K562 (cell line): ENCODE measurements around the gene CLEC2D. TPM values are rescaled to one million over a fixed set of nuclear protein-coding genes. Genes with fewer than 3 reads are reported as not detected.
"Not testable (repeated sequence)": the region's sequence is repeated elsewhere in the genome, so short reads cannot be mapped to it uniquely, and the experiment has no call there.

ENCODE experiments used
- ATAC-seq: fragments of 200-7000 bp; cut with Tn5 transposase; 3 replicates; pipeline ENCODE4 v1.9.1; 2020; ENCODE audit warnings: moderate library complexity
- BruUV-seq: library from RNA; stranded (reverse); fragments of 400-500 nt; replicated peaks from 2 replicates; lab custom pipeline; 2021; lab: Mats Ljungman, UMichigan
- CTCF ChIA-PET: fragments of 300-600 bp; formaldehyde crosslinking; extraction: SDS; loops from one replicate; lab custom pipeline; 2021; ENCODE audit warnings: low intra/inter-chr PET ratio; lab: Yijun Ruan, JAX
- POLR2A ChIA-PET: fragments of 300-600, 350-650 bp; sonication (Branson Sonifier 250); formaldehyde crosslinking; extraction: SDS; loops from one replicate; lab custom pipeline; 2021; ENCODE audit warnings: antibody characterized with exemption, inconsistent platforms; lab: Yijun Ruan, JAX
- DNase-seq, 4 experiments: peaks; one replicate each; pipeline versions ENCODE4 v3.0.0 to v3.0.0-alpha.2; 2011 to 2018; ENCODE audit warnings: low spot score in 3 of 4, mixed read lengths in 3 of 4; ENCODE audit errors: extremely low read depth in 1 of 4
- FAIRE-seq: peaks from 2 replicates; lab custom pipeline; 2011; peaks lifted over from hg19 to GRCh38; lab: Jason Lieb, UNC
- H2AFZ ChIP-seq: 2 replicates; pipeline ENCODE4 v1.6.0; 2011; ENCODE audit warnings: low read depth, low read length, control low read depth, inconsistent platforms
- H3K27ac ChIP-seq: fragments of 200-600 bp; 3 replicates; pipeline ENCODE4 v1.8.0; 2011; ENCODE audit warnings: low read depth, mild to moderate bottlenecking, control low read depth, inconsistent platforms, low read length, moderate library complexity, mixed read lengths; ENCODE audit errors: extremely low read depth
- H3K27me3 ChIP-seq, 2 experiments: fragments of 300-600 bp in 1 of 2; 2 replicates in 1 of 2; 3 replicates in 1 of 2; pipeline versions ENCODE4 v1.6.0 to v1.8.0; 2011; ENCODE audit warnings: inconsistent platforms in 2 of 2, low read length in 2 of 2, mild to moderate bottlenecking in 1 of 2, mixed read lengths in 1 of 2, moderate library complexity in 1 of 2; ENCODE audit not compliant: control insufficient read depth in 2 of 2, insufficient read depth in 2 of 2
- H3K36me3 ChIP-seq: fragments of 300-600 bp; 3 replicates; pipeline ENCODE4 v1.8.0; 2011; ENCODE audit warnings: mild to moderate bottlenecking, low read length, inconsistent platforms; ENCODE audit not compliant: control insufficient read depth, insufficient read depth
- H3K4me1 ChIP-seq, 2 experiments: fragments of 200-600 bp in 1 of 2; replicated peaks in 1 of 2; 2 replicates in 1 of 2; 3 replicates in 1 of 2; pipeline versions ENCODE4 v1.5.1 to v1.8.0; 2011; ENCODE audit warnings: inconsistent platforms in 2 of 2, low read length in 2 of 2, mild to moderate bottlenecking in 1 of 2, mixed read lengths in 1 of 2, moderate library complexity in 1 of 2; ENCODE audit not compliant: control insufficient read depth in 2 of 2, insufficient read depth in 2 of 2
- H3K4me2 ChIP-seq: 2 replicates; pipeline ENCODE4 v1.6.1; 2011; ENCODE audit warnings: low read length, control low read depth, inconsistent platforms, mixed read lengths; ENCODE audit not compliant: insufficient read depth
- H3K4me3 ChIP-seq: fragments of 200-600 bp; sonication (generic), shearing (Covaris generic); 2 replicates; pipeline ENCODE4 v1.5.1; 2016; ENCODE audit warnings: control low read depth, inconsistent platforms
- H3K79me2 ChIP-seq: fragments of 200-600 bp; 3 replicates; pipeline ENCODE4 v1.8.0; 2011; ENCODE audit warnings: low read length, inconsistent platforms; ENCODE audit not compliant: control insufficient read depth, insufficient read depth
- H3K9ac ChIP-seq, 2 experiments: 2 replicates each; pipeline versions ENCODE4 v1.6.0 to v1.6.1; 2011; ENCODE audit warnings: low read depth in 2 of 2, low read length in 2 of 2, control low read depth in 1 of 2, inconsistent platforms in 1 of 2, mild to moderate bottlenecking in 1 of 2, mixed read lengths in 1 of 2; ENCODE audit not compliant: insufficient read depth in 1 of 2
- H3K9me1 ChIP-seq: one replicate; pipeline ENCODE4 v1.6.0; 2011; ENCODE audit warnings: inconsistent platforms, mild to moderate bottlenecking, low read length, moderate library complexity; ENCODE audit not compliant: control insufficient read depth, insufficient read depth
- H3K9me3 ChIP-seq: replicated peaks from 2 replicates; pipeline ENCODE4 v1.5.1; 2011; ENCODE audit warnings: low read depth, low read length, inconsistent platforms; ENCODE audit not compliant: control insufficient read depth, insufficient read depth
- H4K20me1 ChIP-seq: replicated peaks from 2 replicates; pipeline ENCODE4 v1.6.1; 2011; ENCODE audit warnings: low read length, inconsistent platforms, mixed read lengths; ENCODE audit not compliant: control insufficient read depth, insufficient read depth
- GABPB2 ChIP-seq: fragments of 250-450 bp; sonication (Bioruptor Pico); conservative IDR thresholded peaks from 2 replicates; pipeline ENCODE4 v1.5.1; 2021; ENCODE audit warnings: mild to moderate bottlenecking
- HMG20A ChIP-seq: fragments of 450-650 bp; formaldehyde crosslinking; conservative IDR thresholded peaks from 2 replicates; pipeline ENCODE4 v1.4.0; 2020; ENCODE audit warnings: mild to moderate bottlenecking, mixed read lengths
- MED1 ChIP-seq: sonication (generic); formaldehyde crosslinking; IDR thresholded peaks from 2 replicates; pipeline ENCODE4 v1.8.1; 2023; ENCODE audit warnings: missing genetic modification reagents, borderline replicate concordance
- TCFL5 ChIP-seq: fragments of 250-450 bp; sonication (Bioruptor Pico); conservative IDR thresholded peaks from 2 replicates; pipeline ENCODE4 v1.6.1; 2021; ENCODE audit warnings: mild to moderate bottlenecking, moderate library complexity, matching md5 sums
- ZNF232 ChIP-seq: sonication (generic); formaldehyde crosslinking; IDR thresholded peaks from 2 replicates; pipeline ENCODE4 v1.8.0; 2022; ENCODE audit warnings: mild to moderate bottlenecking, missing genetic modification reagents
- ZNF695 ChIP-seq: fragments of 450-650 bp; formaldehyde crosslinking; IDR thresholded peaks from 2 replicates; pipeline ENCODE4 v1.4.0; 2020; ENCODE audit warnings: mild to moderate bottlenecking, moderate library complexity
- ZSCAN29 ChIP-seq: fragments of 450-650 bp; IDR thresholded peaks from 2 replicates; pipeline ENCODE4 v1.6.1; 2017
- WGBS: fragments of 100-300 bp; shearing (Covaris generic); methylation state at CpG from one replicate; pipeline ENCODE4 v1.1.6; 2016; ENCODE audit warnings: low coverage, mixed read lengths; ENCODE audit not compliant: insufficient coverage; ENCODE audit errors: missing lambda C conversion rate; 5-methylcytosine and 5-hydroxymethylcytosine counted together
- in situ Hi-C: fragments of 300-500 bp; cut with MboI; formaldehyde crosslinking; loops from 4 replicates; pipeline ENCODE4 v1.15.0; 2018; ENCODE audit warnings: inconsistent platforms, mixed read lengths
- intact Hi-C: fragments of 100-400 bp; cut with micrococcal nuclease; formaldehyde crosslinking; loops from 2 replicates; pipeline ENCODE4 v1.14.2; 2022
- polyA plus RNA-seq, 8 experiments: library from polyadenylated mRNA; depleted of rRNA in 4 of 8; stranded (reverse) in 5 of 8; unstranded in 3 of 8; fragments of >200 nt; fragmentation: Nextera tagmentation in 2 of 8; fragmentation: Illumina TruSeq in 1 of 8; extraction: Ambion mirVana in 2 of 8; extraction: Trizol in 1 of 8; gene quantifications; 2 replicates each; pipeline versions ENCODE4 v1.2.1 to v1.2.3, GENCODE V29; 2011 to 2014; ENCODE audit warnings: inconsistent platforms in 1 of 8, missing spikeins in 1 of 8
- total RNA-seq, 7 experiments: library from RNA; depleted of rRNA in 6 of 7; stranded (reverse); fragments of >200 nt in 6 of 7; fragmentation: Illumina TruSeq in 2 of 7; extraction: Trizol in 2 of 7; gene quantifications; 2 replicates each; pipeline versions ENCODE4 v1.2.1 to v1.2.3, GENCODE V29; 2011 to 2021; ENCODE audit warnings: low replicate concordance in 1 of 7
- TF ChIP-seq, protein P1 (sequence below): sonication (generic); formaldehyde crosslinking; IDR thresholded peaks from 2 replicates; pipeline ENCODE4 v1.8.0; 2023; ENCODE audit warnings: mild to moderate bottlenecking, missing genetic modification reagents
- TF ChIP-seq, protein P2 (sequence below): fragments of 250-450 bp; sonication (Bioruptor Pico); IDR thresholded peaks from 2 replicates; pipeline ENCODE4 v1.8.0; 2022; ENCODE audit warnings: inconsistent platforms, mild to moderate bottlenecking, moderate library complexity, borderline replicate concordance
- TF ChIP-seq, protein P3 (sequence below): fragments of 250-450 bp; sonication (Bioruptor Pico); IDR thresholded peaks from 2 replicates; pipeline ENCODE4 v1.8.0; 2021; ENCODE audit warnings: moderate library complexity, mild to moderate bottlenecking, inconsistent platforms

CLEC2D gene
- total and polyA plus RNA-seq, 9 of the 15 experiments (the other 6 are each of a cell fraction or from before 2014, with no cell fraction given), result 1.4 to 5.0 (median 2.2) TPM

DNA sequence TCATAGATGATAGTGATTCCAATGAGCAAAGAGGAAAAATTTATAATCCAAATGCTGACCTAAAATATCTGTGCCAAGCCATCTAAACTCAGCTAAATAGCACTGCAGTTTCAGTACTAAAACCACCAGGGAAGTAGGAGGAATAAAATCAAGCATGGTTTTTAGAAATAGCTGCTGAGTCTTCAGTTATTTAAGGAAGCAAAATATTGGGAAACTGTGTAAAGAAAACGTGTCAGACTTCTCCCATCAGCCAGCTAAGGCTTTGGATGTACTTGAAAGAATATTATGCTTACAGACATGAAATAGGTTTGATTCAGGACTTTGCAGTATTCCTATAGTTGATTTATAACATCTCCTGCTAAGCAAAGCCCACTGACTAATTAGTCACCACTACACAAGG is 24.7 kb downstream of the CLEC2D start:
- TF ChIP-seq, protein P1, sequence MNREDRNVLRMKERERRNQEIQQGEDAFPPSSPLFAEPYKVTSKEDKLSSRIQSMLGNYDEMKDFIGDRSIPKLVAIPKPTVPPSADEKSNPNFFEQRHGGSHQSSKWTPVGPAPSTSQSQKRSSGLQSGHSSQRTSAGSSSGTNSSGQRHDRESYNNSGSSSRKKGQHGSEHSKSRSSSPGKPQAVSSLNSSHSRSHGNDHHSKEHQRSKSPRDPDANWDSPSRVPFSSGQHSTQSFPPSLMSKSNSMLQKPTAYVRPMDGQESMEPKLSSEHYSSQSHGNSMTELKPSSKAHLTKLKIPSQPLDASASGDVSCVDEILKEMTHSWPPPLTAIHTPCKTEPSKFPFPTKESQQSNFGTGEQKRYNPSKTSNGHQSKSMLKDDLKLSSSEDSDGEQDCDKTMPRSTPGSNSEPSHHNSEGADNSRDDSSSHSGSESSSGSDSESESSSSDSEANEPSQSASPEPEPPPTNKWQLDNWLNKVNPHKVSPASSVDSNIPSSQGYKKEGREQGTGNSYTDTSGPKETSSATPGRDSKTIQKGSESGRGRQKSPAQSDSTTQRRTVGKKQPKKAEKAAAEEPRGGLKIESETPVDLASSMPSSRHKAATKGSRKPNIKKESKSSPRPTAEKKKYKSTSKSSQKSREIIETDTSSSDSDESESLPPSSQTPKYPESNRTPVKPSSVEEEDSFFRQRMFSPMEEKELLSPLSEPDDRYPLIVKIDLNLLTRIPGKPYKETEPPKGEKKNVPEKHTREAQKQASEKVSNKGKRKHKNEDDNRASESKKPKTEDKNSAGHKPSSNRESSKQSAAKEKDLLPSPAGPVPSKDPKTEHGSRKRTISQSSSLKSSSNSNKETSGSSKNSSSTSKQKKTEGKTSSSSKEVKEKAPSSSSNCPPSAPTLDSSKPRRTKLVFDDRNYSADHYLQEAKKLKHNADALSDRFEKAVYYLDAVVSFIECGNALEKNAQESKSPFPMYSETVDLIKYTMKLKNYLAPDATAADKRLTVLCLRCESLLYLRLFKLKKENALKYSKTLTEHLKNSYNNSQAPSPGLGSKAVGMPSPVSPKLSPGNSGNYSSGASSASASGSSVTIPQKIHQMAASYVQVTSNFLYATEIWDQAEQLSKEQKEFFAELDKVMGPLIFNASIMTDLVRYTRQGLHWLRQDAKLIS (CRISPR knock-in tag), result no peak
- TF ChIP-seq MED1 (CRISPR knock-in tag), result no peak
- TF ChIP-seq, protein P2, sequence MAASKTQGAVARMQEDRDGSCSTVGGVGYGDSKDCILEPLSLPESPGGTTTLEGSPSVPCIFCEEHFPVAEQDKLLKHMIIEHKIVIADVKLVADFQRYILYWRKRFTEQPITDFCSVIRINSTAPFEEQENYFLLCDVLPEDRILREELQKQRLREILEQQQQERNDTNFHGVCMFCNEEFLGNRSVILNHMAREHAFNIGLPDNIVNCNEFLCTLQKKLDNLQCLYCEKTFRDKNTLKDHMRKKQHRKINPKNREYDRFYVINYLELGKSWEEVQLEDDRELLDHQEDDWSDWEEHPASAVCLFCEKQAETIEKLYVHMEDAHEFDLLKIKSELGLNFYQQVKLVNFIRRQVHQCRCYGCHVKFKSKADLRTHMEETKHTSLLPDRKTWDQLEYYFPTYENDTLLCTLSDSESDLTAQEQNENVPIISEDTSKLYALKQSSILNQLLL, result no peak
- TF ChIP-seq HMG20A (CRISPR knock-in tag), result no peak
- no peak for TF ChIP-seq GABPB2 (CRISPR knock-in tag)
- no peak for TF ChIP-seq TCFL5
- no peak for TF ChIP-seq ZNF232 (CRISPR knock-in tag)
- TF ChIP-seq ZSCAN29, result no peak
- TF ChIP-seq, protein P3, sequence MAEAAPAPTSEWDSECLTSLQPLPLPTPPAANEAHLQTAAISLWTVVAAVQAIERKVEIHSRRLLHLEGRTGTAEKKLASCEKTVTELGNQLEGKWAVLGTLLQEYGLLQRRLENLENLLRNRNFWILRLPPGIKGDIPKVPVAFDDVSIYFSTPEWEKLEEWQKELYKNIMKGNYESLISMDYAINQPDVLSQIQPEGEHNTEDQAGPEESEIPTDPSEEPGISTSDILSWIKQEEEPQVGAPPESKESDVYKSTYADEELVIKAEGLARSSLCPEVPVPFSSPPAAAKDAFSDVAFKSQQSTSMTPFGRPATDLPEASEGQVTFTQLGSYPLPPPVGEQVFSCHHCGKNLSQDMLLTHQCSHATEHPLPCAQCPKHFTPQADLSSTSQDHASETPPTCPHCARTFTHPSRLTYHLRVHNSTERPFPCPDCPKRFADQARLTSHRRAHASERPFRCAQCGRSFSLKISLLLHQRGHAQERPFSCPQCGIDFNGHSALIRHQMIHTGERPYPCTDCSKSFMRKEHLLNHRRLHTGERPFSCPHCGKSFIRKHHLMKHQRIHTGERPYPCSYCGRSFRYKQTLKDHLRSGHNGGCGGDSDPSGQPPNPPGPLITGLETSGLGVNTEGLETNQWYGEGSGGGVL, result no peak
- TF ChIP-seq ZNF695 (CRISPR knock-in tag), result no peak
- H3K27ac ChIP-seq, result no peak overlapping the region
- no peak for FAIRE-seq
- DNase-seq, result no peak
- ChIA-PET CTCF (interaction anchor here (0.6 kb wide), 1 partner anchor 340 kb away, joined by 4 read pairs; no protein-coding TSS in a partner anchor), POLR2A (no interaction called here)
- H3K9me3 ChIP-seq, result no peaks in the 10 kb centered on the region; the same call in 1 of the 2 replicates
- H3K36me3 ChIP-seq, result no peaks in the 10 kb centered on the region; the same call in 2 of the 3 replicates
- no peak overlapping the region for H2AFZ ChIP-seq
- no peak for ATAC-seq
- no peaks in the 10 kb centered on the region for H3K9me1 ChIP-seq
- intact Hi-C loops, result no loop called here
- no TSS peak for BruUV-seq
- H4K20me1 ChIP-seq, result no peaks in the 10 kb centered on the region
- 30% methylated on average over 1 of the region's 1 CpG for WGBS
- no peaks in the 10 kb centered on the region for H3K79me2 ChIP-seq
- no peaks in the 10 kb centered on the region for H3K27me3 ChIP-seq
- no peak overlapping the region for H3K9ac ChIP-seq
- H3K4me1 ChIP-seq, result no peaks in the 10 kb centered on the region; a peak in 1 of 5 replicates
- no peak overlapping the region for H3K4me3 ChIP-seq
- no peak overlapping the region for H3K4me2 ChIP-seq
- in situ Hi-C loops, result no loop called here

DNA sequence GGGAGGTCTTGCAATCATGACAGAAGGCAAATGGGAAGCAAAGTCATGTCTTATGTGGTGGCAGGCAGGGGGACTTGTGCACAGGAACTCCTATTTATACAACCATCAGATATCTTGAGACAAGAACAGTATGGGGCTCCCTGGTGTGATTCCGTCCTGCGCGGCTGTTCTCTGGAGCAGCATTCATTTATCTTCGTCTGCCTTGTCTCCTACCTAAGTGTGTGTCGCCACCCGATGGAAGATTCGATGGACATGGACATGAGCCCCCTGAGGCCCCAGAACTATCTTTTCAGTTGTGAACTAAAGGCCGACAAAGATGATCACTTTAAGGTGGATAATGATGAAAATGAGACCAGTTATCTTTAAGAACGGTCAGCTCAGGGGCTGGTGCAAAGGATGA is 25.6 kb downstream of the CLEC2D start:
- H3K36me3 ChIP-seq, H3K4me3 ChIP-seq, H3K4me1 ChIP-seq, BruUV-seq, H3K27ac ChIP-seq, in situ Hi-C loops, H3K27me3 ChIP-seq, FAIRE-seq, H3K9me1 ChIP-seq, H3K9me3 ChIP-seq, POLR2A ChIA-PET, H2AFZ ChIP-seq, intact Hi-C loops, H3K9ac ChIP-seq, H3K79me2 ChIP-seq, H4K20me1 ChIP-seq, ATAC-seq, H3K4me2 ChIP-seq, CTCF ChIA-PET: not testable (repeated sequence)
- 72% methylated on average over 8 of the region's 9 CpGs for WGBS
- DNase-seq, result peak in 1 of 4 experiments; percentile 22
